ENCODE results near the gene UNC45A. TPM values are rescaled to one million over a fixed set of nuclear protein-coding genes. Genes with fewer than 3 reads are reported as not detected.

The UNC45A gene
- total and polyA plus RNA-seq, 2 experiments from 2014 or later, result 55.2 to 55.3 TPM

- no peaks in the 10 kb centered on the region for H3K27me3 ChIP-seq
- H3K79me2 ChIP-seq, result no peaks in the 10 kb centered on the region
- H4K20me1 ChIP-seq (ENCODE audit: insufficient read depth, poor library complexity, severe bottlenecking), result no peaks in the 10 kb centered on the region
- H3K9me2 ChIP-seq (replicated peaks; ENCODE audit: insufficient read depth), result no peaks in the 10 kb centered on the region
- no peaks in the 10 kb centered on the region for H3K4me1 ChIP-seq (ENCODE audit: insufficient read depth)
- DNase-seq (ENCODE audit: low spot score), result no peak
- H3K4me3 ChIP-seq, result no peak overlapping the region
- WGBS (ENCODE audit: low lambda C conversion rate, missing lambda C conversion rate), result over 99% methylated on average over 5 of the region's 5 CpGs
- TF ChIP-seq EZH2 (IDR thresholded peaks at IDR 0.05; ENCODE audit: borderline replicate concordance), result no peak
- TF ChIP-seq CTCF (IDR thresholded peaks at IDR 0.05; ENCODE audit: poor library complexity), result no peak
- no peak for TF ChIP-seq EZH2phosphoT487 (IDR thresholded peaks at IDR 0.05; ENCODE audit: low read depth, severe bottlenecking, unreplicated experiment)
- no peak overlapping the region for H2AFZ ChIP-seq
- no peak overlapping the region for H3K27ac ChIP-seq
- H3K4me2 ChIP-seq, result no peak overlapping the region
- no peaks in the 10 kb centered on the region for H3K9me3 ChIP-seq (ENCODE audit: low read depth)
- H3K36me3 ChIP-seq (replicated peaks; ENCODE audit: insufficient read depth, low read depth), result no peaks in the 10 kb centered on the region
These were observed 37.0 kb downstream of the UNC45A start for GRCh38 chr15:90972133-90972532.

GRCh38 chr15:90974216-90974615 lies 39.1 kb downstream of the UNC45A start:
- 89% methylated on average over 11 of the region's 21 CpGs for WGBS (ENCODE audit: low lambda C conversion rate, missing lambda C conversion rate)
- no peak for DNase-seq (ENCODE audit: low spot score)
- Histone ChIP-seq H3K27ac (no peak overlapping the region), H3K4me2 (no peak overlapping the region), H2AFZ (no peak overlapping the region), H4K20me1 (ENCODE audit: insufficient read depth, poor library complexity, severe bottlenecking) (no peaks in the 10 kb centered on the region), H3K27me3 (no peaks in the 10 kb centered on the region), H3K36me3 (replicated peaks; ENCODE audit: insufficient read depth, low read depth) (no peaks in the 10 kb centered on the region), H3K79me2 (no peaks in the 10 kb centered on the region), H3K4me3 (no peak overlapping the region), H3K9me2 (replicated peaks; ENCODE audit: insufficient read depth) (no peaks in the 10 kb centered on the region), H3K4me1 (ENCODE audit: insufficient read depth) (no peaks in the 10 kb centered on the region), H3K9me3 (ENCODE audit: low read depth) (no peaks in the 10 kb centered on the region)
- TF ChIP-seq CTCF (IDR thresholded peaks at IDR 0.05; ENCODE audit: poor library complexity), result no peak
- no peak for TF ChIP-seq EZH2phosphoT487 (IDR thresholded peaks at IDR 0.05; ENCODE audit: low read depth, severe bottlenecking, unreplicated experiment)
- no peak for TF ChIP-seq EZH2 (IDR thresholded peaks at IDR 0.05; ENCODE audit: borderline replicate concordance)

GRCh38 chr15:90979582-90979981 lies 44.5 kb downstream of the UNC45A start:
- Histone ChIP-seq H3K36me3 (replicated peaks; ENCODE audit: insufficient read depth, low read depth) (no peaks in the 10 kb centered on the region), H3K4me3 (no peak overlapping the region), H3K4me1 (ENCODE audit: insufficient read depth) (no peaks in the 10 kb centered on the region), H4K20me1 (ENCODE audit: insufficient read depth, poor library complexity, severe bottlenecking) (no peaks in the 10 kb centered on the region), H3K9me2 (replicated peaks; ENCODE audit: insufficient read depth) (no peaks in the 10 kb centered on the region), H2AFZ (no peak overlapping the region), H3K4me2 (no peak overlapping the region), H3K9me3 (ENCODE audit: low read depth) (no peaks in the 10 kb centered on the region), H3K27me3 (no peaks in the 10 kb centered on the region), H3K79me2 (peaks cover 8% of the 10 kb centered on the region), H3K27ac (no peak overlapping the region)
- DNase-seq (ENCODE audit: low spot score), result no peak
- TF ChIP-seq CTCF (IDR thresholded peaks at IDR 0.05; ENCODE audit: poor library complexity) (no peak), EZH2 (IDR thresholded peaks at IDR 0.05; ENCODE audit: borderline replicate concordance) (no peak), EZH2phosphoT487 (IDR thresholded peaks at IDR 0.05; ENCODE audit: low read depth, severe bottlenecking, unreplicated experiment) (no peak)
- 72% methylated on average over 1 of the region's 1 CpG for WGBS (ENCODE audit: low lambda C conversion rate, missing lambda C conversion rate)

GRCh38 chr15:90981681-90982080 lies 46.6 kb downstream of the UNC45A start:
- WGBS (ENCODE audit: low lambda C conversion rate, missing lambda C conversion rate), result 90% methylated on average over 6 of the region's 6 CpGs
- Histone ChIP-seq H4K20me1 (ENCODE audit: insufficient read depth, poor library complexity, severe bottlenecking) (no peaks in the 10 kb centered on the region), H2AFZ (no peak overlapping the region), H3K4me2 (no peak overlapping the region), H3K4me1 (ENCODE audit: insufficient read depth) (no peaks in the 10 kb centered on the region), H3K9me2 (replicated peaks; ENCODE audit: insufficient read depth) (no peaks in the 10 kb centered on the region), H3K27ac (no peak overlapping the region), H3K4me3 (no peak overlapping the region), H3K27me3 (no peaks in the 10 kb centered on the region), H3K36me3 (replicated peaks; ENCODE audit: insufficient read depth, low read depth) (no peaks in the 10 kb centered on the region), H3K79me2 (peaks cover 29% of the 10 kb centered on the region), H3K9me3 (ENCODE audit: low read depth) (no peaks in the 10 kb centered on the region)
- DNase-seq (ENCODE audit: low spot score), result no peak
- no peak for TF ChIP-seq EZH2 (IDR thresholded peaks at IDR 0.05; ENCODE audit: borderline replicate concordance)
- TF ChIP-seq EZH2phosphoT487 (IDR thresholded peaks at IDR 0.05; ENCODE audit: low read depth, severe bottlenecking, unreplicated experiment), result no peak
- no peak for TF ChIP-seq CTCF (IDR thresholded peaks at IDR 0.05; ENCODE audit: poor library complexity)
